HCT116 (cell line): ENCODE results near the gene PCCA. TPM values are rescaled to one million over a fixed set of nuclear protein-coding genes. Genes with fewer than 3 reads are reported as not detected.

ENCODE experiments used
- ATAC-seq: fragments of 200-7000 bp; cut with Tn5 transposase; 2 replicates; pipeline ENCODE4 v1.9.1; 2020; ENCODE audit warnings: mild to moderate bottlenecking, moderate library complexity
- BruUV-seq: library from RNA; stranded (reverse); fragments of 400-500 nt; replicated peaks from 2 replicates; lab custom pipeline; 2021; lab: Mats Ljungman, UMichigan
- CTCF ChIA-PET: fragments of 300-600 bp; sonication (Branson Sonifier 250); formaldehyde crosslinking; loops from one replicate; lab custom pipeline; 2021; ENCODE audit warnings: antibody characterized with exemption; lab: Charles Lee
- POLR2A ChIA-PET: fragments of 300-600, 350-600 bp; sonication (Branson Sonifier 250); formaldehyde crosslinking; loops from one replicate; lab custom pipeline; 2021; ENCODE audit warnings: antibody characterized with exemption; lab: Charles Lee
- RAD21 ChIA-PET, 2 experiments: fragments of 300-600 bp; sonication (Branson Sonifier 250); formaldehyde crosslinking; loops; one replicate each; lab custom pipeline; 2023; ENCODE audit warnings: low total read pairs in 2 of 2; ENCODE audit not compliant: uncharacterized antibody in 2 of 2, unreplicated experiment in 2 of 2, low non-redundant PET in 1 of 2; lab: Charles Lee
- DNase-seq: peaks from one replicate; pipeline ENCODE4 v3.0.0-alpha.2; 2010; ENCODE audit warnings: low read depth, low spot score
- H2AFZ ChIP-seq: fragments of 200-600 bp; shearing (Covaris generic), sonication (generic); 2 replicates; pipeline ENCODE4 v1.6.1; 2017; ENCODE audit warnings: low read depth, mixed run types, mixed read lengths, antibody characterized with exemption, low read length; ENCODE audit not compliant: poor library complexity, severe bottlenecking
- H3K27ac ChIP-seq: 2 replicates; pipeline ENCODE4 v1.5.1; 2012; ENCODE audit warnings: low read depth, low read length
- H3K27me3 ChIP-seq: fragments of 200-600 bp; sonication (generic); 2 replicates; pipeline ENCODE4 v1.6.1; 2016; ENCODE audit warnings: mixed run types, low read length, mixed read lengths; ENCODE audit not compliant: insufficient read depth
- H3K36me3 ChIP-seq, 2 experiments: fragments of 200-500 bp in 1 of 2; fragments of 200-600 bp in 1 of 2; sonication (Bioruptor generic) in 1 of 2; sonication (generic) in 1 of 2; 2 replicates each; pipeline versions ENCODE4 v1.5.1 to v1.6.1; 2014 to 2016; ENCODE audit warnings: low read length in 2 of 2, inconsistent platforms in 1 of 2, mixed read lengths in 1 of 2, mixed run types in 1 of 2; ENCODE audit not compliant: insufficient read depth in 2 of 2, control insufficient read depth in 1 of 2
- H3K4me1 ChIP-seq, 2 experiments: fragments of 200-600 bp in 1 of 2; sonication (generic) in 1 of 2; 2 replicates each; pipeline versions ENCODE4 v1.5.1 to v1.6.1; 2012 to 2017; ENCODE audit warnings: low read length in 2 of 2, inconsistent platforms in 1 of 2, mild to moderate bottlenecking in 1 of 2, mixed read lengths in 1 of 2, mixed run types in 1 of 2, moderate library complexity in 1 of 2; ENCODE audit not compliant: insufficient read depth in 2 of 2, control insufficient read depth in 1 of 2
- H3K4me2 ChIP-seq: fragments of 200-600 bp; sonication (generic); 2 replicates; pipeline ENCODE4 v1.6.1; 2017; ENCODE audit warnings: mixed run types, low read length, mixed read lengths
- H3K4me3 ChIP-seq, 2 experiments: fragments of 200-600 bp in 1 of 2; sonication (generic) in 1 of 2; replicated peaks in 1 of 2; 2 replicates each; pipeline ENCODE4 v1.5.1; 2011 to 2016; ENCODE audit warnings: low read length in 2 of 2, control low read depth in 1 of 2, low read depth in 1 of 2, mild to moderate bottlenecking in 1 of 2, mixed read lengths in 1 of 2, mixed run types in 1 of 2
- H3K79me2 ChIP-seq: fragments of 200-600 bp; sonication (generic); 2 replicates; pipeline ENCODE4 v1.6.1; 2017; ENCODE audit warnings: mild to moderate bottlenecking, mixed run types, low read length, moderate library complexity, mixed read lengths; ENCODE audit not compliant: insufficient read depth
- H3K9ac ChIP-seq: fragments of 200-600 bp; sonication (generic); 2 replicates; pipeline ENCODE4 v1.6.1; 2016; ENCODE audit warnings: low read length, mixed read lengths
- H3K9me2 ChIP-seq: fragments of 200-600 bp; sonication (generic), shearing (Covaris generic); 2 replicates; pipeline ENCODE4 v1.6.1; 2017; ENCODE audit warnings: mixed run types, mild to moderate bottlenecking, moderate library complexity; ENCODE audit not compliant: insufficient read depth
- H3K9me3 ChIP-seq, 2 experiments: fragments of 200-500 bp in 1 of 2; fragments of 200-600 bp in 1 of 2; sonication (Bioruptor generic) in 1 of 2; sonication (generic) in 1 of 2; 2 replicates each; pipeline ENCODE4 v1.6.1; 2014 to 2017; ENCODE audit warnings: low read length in 2 of 2, mixed read lengths in 2 of 2, inconsistent platforms in 1 of 2, low read depth in 1 of 2, mild to moderate bottlenecking in 1 of 2, mixed run types in 1 of 2, moderate library complexity in 1 of 2; ENCODE audit not compliant: control insufficient read depth in 1 of 2, insufficient read depth in 1 of 2
- H4K20me1 ChIP-seq: fragments of 200-600 bp; sonication (generic), shearing (Covaris generic); 2 replicates; pipeline ENCODE4 v1.6.1; 2017; ENCODE audit warnings: mixed run types, mild to moderate bottlenecking, moderate library complexity; ENCODE audit not compliant: insufficient read depth
- CBX3 ChIP-seq: IDR thresholded peaks from 2 replicates; pipeline ENCODE4 v1.6.1; 2012; ENCODE audit warnings: low read depth
- CEBPB ChIP-seq: IDR thresholded peaks from 2 replicates; pipeline ENCODE4 v1.6.1; 2012; ENCODE audit warnings: low read depth
- CTCF ChIP-seq, 3 experiments: fragments of 200-600 bp in 1 of 3; sonication (generic) in 1 of 3; IDR thresholded peaks in 2 of 3; conservative IDR thresholded peaks in 1 of 3; 2 replicates each; pipeline ENCODE4 v1.5.1; 2012 to 2017; ENCODE audit warnings: low read depth in 2 of 3, low read length in 2 of 3, antibody characterized with exemption in 1 of 3, borderline replicate concordance in 1 of 3, control low read depth in 1 of 3, mild to moderate bottlenecking in 1 of 3, mixed read lengths in 1 of 3, mixed run types in 1 of 3, moderate library complexity in 1 of 3; ENCODE audit not compliant: insufficient read depth in 1 of 3
- ELF1 ChIP-seq: IDR thresholded peaks from 2 replicates; pipeline ENCODE4 v1.6.1; 2012; ENCODE audit warnings: low read depth, borderline replicate concordance
- EZH2 ChIP-seq: fragments of 200-600 bp; sonication (generic); IDR thresholded peaks from 2 replicates; pipeline ENCODE4 v1.6.1; 2017; ENCODE audit warnings: antibody characterized with exemption, mixed run types
- EZH2phosphoT487 ChIP-seq: fragments of 200-600 bp; IDR thresholded peaks from 2 replicates; pipeline ENCODE4 v1.6.1; 2018; ENCODE audit warnings: antibody characterized with exemption, borderline replicate concordance
- FOSL1 ChIP-seq: IDR thresholded peaks from 2 replicates; pipeline ENCODE4 v1.6.1; 2012; ENCODE audit warnings: low read depth
- JUND ChIP-seq: IDR thresholded peaks from 2 replicates; pipeline ENCODE4 v1.6.1; 2012
- MAX ChIP-seq: IDR thresholded peaks from 2 replicates; pipeline ENCODE4 v1.6.1; 2012
- POLR2A ChIP-seq: IDR thresholded peaks from 2 replicates; pipeline ENCODE4 v1.7.0; 2011; ENCODE audit warnings: borderline replicate concordance; ENCODE audit not compliant: insufficient read depth, insufficient read length; ENCODE audit errors: extremely low read depth
- POLR2AphosphoS5 ChIP-seq: IDR thresholded peaks from 2 replicates; pipeline ENCODE4 v1.6.1; 2011; ENCODE audit warnings: mild to moderate bottlenecking, low read depth, low read length, moderate library complexity
- SIN3A ChIP-seq: IDR thresholded peaks from 2 replicates; pipeline ENCODE4 v1.6.1; 2012; ENCODE audit warnings: low read depth
- SP1 ChIP-seq: IDR thresholded peaks from 2 replicates; pipeline ENCODE4 v1.6.1; 2012; ENCODE audit warnings: low read depth
- TCF7L2 ChIP-seq: IDR thresholded peaks from 2 replicates; pipeline ENCODE4 v1.7.0; 2011; ENCODE audit warnings: borderline replicate concordance, inconsistent platforms; ENCODE audit not compliant: insufficient read depth, insufficient read length; ENCODE audit errors: extremely low read depth
- YY1 ChIP-seq: IDR thresholded peaks from 2 replicates; pipeline ENCODE4 v1.6.1; 2011; ENCODE audit warnings: low read length, low read depth, moderate library complexity, mild to moderate bottlenecking; ENCODE audit not compliant: insufficient replicate concordance; ENCODE audit errors: extremely low read depth
- ZNF274 ChIP-seq: fragments of 200-500 bp; sonication (Bioruptor generic); IDR thresholded peaks from 2 replicates; pipeline ENCODE4 v1.6.1; 2014; ENCODE audit warnings: mild to moderate bottlenecking, low read depth, low read length, inconsistent platforms
- intact Hi-C: fragments of 100-400 bp; cut with micrococcal nuclease; formaldehyde crosslinking; loops from 2 replicates; pipeline ENCODE4 v1.10.0; 2022
- total RNA-seq: library from RNA; stranded (reverse); gene quantifications from one replicate; pipeline ENCODE4 v1.2.1, GENCODE V29; 2021; ENCODE audit not compliant: unreplicated experiment
- TF ChIP-seq, protein P1 (sequence below): IDR thresholded peaks from 2 replicates; pipeline ENCODE4 v1.6.1; 2012
- TF ChIP-seq, protein P2 (sequence below): IDR thresholded peaks from 2 replicates; pipeline ENCODE4 v1.6.1; 2012; ENCODE audit warnings: low read depth

Gene PCCA
- total RNA-seq, 1 experiment from 2014 or later: 23.0 TPM

GRCh38 chr13:100534147-100534843 is 445.4 kb downstream of the PCCA start:
- Histone ChIP-seq H3K9me3 (no peaks in the 10 kb centered on the region), H3K9me2 (no peaks in the 10 kb centered on the region), H3K36me3 (no peaks in the 10 kb centered on the region), H3K27ac (no peak overlapping the region), H2AFZ (no peak overlapping the region), H4K20me1 (no peaks in the 10 kb centered on the region), H3K4me1 (no peaks in the 10 kb centered on the region), H3K9ac (no peak overlapping the region), H3K27me3 (no peaks in the 10 kb centered on the region), H3K4me2 (no peak overlapping the region), H3K79me2 (no peaks in the 10 kb centered on the region), H3K4me3 (no peak overlapping the region)
- CTCF ChIA-PET: no interaction called here
- no peak for TF ChIP-seq CEBPB
- no peak for TF ChIP-seq POLR2AphosphoS5
- TF ChIP-seq, protein P1, sequence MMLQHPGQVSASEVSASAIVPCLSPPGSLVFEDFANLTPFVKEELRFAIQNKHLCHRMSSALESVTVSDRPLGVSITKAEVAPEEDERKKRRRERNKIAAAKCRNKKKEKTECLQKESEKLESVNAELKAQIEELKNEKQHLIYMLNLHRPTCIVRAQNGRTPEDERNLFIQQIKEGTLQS: no peak
- TF ChIP-seq SIN3A: no peak
- no peak for TF ChIP-seq ZNF274
- no peak for TF ChIP-seq EZH2
- TF ChIP-seq, protein P2, sequence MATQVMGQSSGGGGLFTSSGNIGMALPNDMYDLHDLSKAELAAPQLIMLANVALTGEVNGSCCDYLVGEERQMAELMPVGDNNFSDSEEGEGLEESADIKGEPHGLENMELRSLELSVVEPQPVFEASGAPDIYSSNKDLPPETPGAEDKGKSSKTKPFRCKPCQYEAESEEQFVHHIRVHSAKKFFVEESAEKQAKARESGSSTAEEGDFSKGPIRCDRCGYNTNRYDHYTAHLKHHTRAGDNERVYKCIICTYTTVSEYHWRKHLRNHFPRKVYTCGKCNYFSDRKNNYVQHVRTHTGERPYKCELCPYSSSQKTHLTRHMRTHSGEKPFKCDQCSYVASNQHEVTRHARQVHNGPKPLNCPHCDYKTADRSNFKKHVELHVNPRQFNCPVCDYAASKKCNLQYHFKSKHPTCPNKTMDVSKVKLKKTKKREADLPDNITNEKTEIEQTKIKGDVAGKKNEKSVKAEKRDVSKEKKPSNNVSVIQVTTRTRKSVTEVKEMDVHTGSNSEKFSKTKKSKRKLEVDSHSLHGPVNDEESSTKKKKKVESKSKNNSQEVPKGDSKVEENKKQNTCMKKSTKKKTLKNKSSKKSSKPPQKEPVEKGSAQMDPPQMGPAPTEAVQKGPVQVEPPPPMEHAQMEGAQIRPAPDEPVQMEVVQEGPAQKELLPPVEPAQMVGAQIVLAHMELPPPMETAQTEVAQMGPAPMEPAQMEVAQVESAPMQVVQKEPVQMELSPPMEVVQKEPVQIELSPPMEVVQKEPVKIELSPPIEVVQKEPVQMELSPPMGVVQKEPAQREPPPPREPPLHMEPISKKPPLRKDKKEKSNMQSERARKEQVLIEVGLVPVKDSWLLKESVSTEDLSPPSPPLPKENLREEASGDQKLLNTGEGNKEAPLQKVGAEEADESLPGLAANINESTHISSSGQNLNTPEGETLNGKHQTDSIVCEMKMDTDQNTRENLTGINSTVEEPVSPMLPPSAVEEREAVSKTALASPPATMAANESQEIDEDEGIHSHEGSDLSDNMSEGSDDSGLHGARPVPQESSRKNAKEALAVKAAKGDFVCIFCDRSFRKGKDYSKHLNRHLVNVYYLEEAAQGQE: no peak
- no peak for TF ChIP-seq CBX3
- no peak for TF ChIP-seq CTCF (IDR thresholded peaks at IDR 0.05 in 2 of 3, conservative IDR thresholded peaks at IDR 0.05 in 1 of 3; ENCODE audit: borderline replicate concordance in 1 of 3, insufficient read depth in 1 of 3, low read depth in 2 of 3, low read length in 2 of 3)
- no peak for TF ChIP-seq YY1
- TF ChIP-seq ELF1: no peak
- TF ChIP-seq POLR2A: no peak
- TF ChIP-seq FOSL1: no peak
- TF ChIP-seq JUND: no peak
- TF ChIP-seq SP1: no peak
- TF ChIP-seq TCF7L2: no peak
- no peak for TF ChIP-seq EZH2phosphoT487
- TF ChIP-seq MAX: no peak
- POLR2A ChIA-PET: no interaction called here
- ATAC-seq: no peak
- DNase-seq: no peak
- intact Hi-C loops: no loop called here
- RAD21 ChIA-PET: no interaction called here
- no TSS peak for BruUV-seq
